HG03095 (cell line): ENCODE measurements around the gene DDX31.

Experiments
- ATAC-seq: cut with Tn5 transposase; IDR thresholded peaks from one replicate; pipeline ENCODE4 v1.9.1; 2021; ENCODE audit warnings: moderate library complexity; ENCODE audit not compliant: unreplicated experiment

The DDX31 gene

DNA sequence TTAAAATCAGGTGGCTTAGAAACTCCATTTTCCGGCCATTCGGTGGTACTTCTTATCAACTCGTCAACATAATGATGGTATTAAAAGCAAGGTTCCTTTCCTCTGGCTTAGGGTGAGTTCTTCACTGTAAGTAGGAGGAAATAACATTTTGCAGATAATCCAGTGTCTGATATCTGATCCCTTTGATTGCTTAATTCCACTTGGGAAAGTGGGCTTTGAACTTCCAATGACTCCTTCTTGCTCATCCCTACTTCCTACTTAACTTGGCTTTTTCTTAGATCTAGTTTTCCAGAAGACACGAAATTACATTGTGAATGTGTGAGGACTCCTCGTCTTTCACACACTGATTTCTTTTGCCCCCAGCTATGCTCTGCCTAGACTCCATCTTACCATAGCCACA, 31.5 kb downstream of the DDX31 start:
- ATAC-seq = no peak

- ATAC-seq = no peak
Measured at GRCh38 chr9:132637801-132638200, 32.0 kb downstream of the DDX31 start.

DNA sequence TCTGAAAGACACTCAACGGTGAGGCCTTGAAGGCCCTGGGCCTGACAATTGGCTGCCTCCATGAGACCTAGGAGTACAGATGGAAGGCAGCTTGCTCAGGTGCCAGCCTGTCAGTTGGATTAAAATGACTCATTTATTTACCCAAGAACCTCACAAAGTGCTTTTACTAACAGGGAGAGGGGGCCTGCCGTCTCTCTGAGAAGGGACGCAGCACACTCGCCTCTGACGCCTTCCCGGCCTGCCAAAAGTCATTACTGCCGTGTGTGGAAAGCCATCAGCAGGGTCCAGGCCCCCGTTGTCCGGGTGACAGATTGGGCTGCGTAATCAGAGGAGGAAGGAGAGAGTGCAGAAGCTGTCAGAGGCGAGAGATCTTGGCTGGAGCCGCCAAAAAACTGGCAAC, 32.4 kb downstream of the DDX31 start:
- ATAC-seq = no peak

DNA sequence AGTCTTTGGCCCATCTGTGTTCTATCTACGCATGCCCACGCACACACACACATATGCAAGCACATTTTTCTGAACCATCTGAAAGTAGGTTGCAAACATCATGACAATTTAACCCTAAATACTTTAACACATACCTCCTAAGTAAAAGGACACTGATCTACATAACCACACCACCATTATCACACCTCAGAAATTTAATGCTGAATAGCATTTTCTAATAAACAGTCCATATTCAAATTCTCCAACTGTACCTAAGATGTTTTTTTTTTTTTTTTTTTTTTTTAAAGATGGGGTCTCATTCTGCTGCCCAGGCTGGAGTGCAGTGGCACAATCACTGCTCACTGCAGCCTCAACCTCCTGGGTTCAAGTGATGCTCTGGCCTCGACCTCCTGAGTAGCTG, 35.5 kb downstream of the DDX31 start:
- ATAC-seq = no peak

DNA sequence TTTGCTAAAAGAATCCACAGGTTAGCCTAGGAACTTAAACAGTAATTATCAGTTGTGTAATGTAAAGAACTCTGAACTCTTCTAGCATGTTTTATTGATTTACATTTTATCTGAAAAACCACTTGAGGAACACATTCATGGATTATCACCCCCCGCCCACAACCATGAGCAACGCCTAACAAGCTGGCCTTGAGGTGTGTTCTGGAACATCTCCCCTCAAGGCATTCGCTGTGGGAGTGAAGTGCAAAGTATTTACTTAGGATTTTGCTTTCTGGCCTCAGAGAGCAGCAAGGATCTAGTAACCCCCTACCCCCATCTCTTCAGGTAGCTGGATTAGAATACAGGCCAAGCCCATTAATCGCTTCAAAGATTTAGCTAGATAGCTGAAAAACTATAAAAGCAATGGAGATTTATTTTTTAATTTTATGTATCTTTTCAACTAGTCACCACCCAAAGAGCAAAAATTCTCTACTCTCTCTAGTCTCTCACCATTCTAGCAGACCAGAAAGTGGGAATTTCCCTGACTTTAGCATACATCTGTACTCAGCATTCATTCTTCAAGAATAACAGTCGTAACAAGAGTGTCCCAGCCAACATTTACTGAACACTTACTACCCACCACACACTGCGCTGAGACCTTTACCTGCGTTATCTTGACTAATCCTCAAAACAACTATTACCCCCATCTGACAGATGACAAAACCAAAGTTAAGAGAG, 37.2 kb downstream of the DDX31 start:
- no peak for ATAC-seq

GRCh38 chr9:132631685-132632084, 38.1 kb downstream of the DDX31 start:
- no peak for ATAC-seq

DNA sequence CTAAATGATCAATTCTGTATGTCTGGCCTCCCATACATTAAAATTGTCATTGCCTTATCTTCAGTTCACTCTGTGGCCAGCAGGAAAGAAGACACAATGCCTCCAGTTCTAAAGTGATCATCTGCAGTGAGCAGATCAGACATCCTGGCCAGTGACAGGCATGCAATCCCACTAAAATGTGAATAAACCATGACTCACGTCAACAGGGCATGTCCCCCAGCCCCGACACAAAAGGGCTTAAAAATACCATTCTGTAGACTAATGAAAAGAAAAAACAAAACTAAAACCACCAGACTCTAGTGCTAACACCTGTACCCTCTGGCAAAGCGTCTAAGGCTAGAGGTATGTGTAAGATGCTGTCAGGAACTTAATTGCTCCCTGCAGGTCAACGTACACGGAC, 38.5 kb downstream of the DDX31 start:
- no peak for ATAC-seq

DNA sequence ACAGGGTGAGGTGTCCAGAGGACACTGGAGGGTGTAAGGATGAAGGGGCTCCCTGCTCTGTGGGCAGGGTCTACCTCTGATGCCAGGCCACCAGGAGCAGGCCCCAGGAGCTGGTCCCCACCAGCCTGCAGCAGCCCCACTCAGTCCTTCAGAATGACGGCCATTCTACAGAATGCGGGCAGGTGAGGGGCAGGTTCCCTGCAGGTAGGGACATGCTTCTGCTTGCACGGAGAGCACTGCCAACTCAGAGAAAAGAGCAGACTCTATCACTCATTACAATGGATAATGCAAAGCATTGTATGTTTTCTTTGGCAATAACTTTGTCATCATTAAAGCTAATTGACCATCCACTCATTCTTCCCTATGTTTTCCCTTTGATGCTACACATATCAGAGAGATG, 39.0 kb downstream of the DDX31 start:
- no peak for ATAC-seq

DNA sequence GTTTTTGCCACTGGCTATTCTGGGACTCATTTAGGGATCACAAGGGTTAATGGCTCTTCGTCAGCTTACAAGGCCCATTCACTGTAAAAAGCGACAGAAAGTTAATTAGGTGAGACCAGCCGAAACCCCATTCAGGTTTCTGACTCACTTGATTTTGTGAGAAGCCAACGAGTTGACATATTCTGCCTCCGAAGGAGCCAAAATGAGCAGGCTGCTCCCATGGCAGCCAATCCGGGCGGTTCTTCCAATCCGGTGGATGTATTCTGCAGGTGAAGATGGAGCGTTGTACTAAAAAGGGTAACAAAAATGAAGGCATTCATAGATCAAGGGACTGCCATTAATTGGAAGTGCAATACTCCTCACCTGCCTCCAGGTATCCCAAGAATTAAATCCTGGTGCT, 39.7 kb downstream of the DDX31 start:
- no peak for ATAC-seq

DNA sequence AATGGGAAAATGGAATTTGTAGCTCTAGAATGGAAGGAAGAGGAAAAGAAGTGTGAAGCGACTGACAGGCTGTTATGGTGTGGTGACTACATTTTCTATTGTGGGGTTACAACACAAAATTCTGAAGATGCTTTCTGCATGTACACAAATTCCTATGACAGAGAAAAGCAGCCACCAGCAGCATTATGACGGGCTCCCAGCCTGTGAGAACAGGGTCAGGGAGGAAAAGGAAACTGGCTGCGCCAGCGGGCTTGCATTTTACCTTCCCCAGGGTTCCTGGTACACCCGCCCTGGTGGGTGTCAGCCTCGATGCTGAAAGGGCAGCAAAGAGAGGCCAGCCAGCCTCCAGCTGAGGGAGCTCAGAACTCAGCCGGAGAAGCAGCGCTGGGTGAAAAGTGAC, 41.0 kb downstream of the DDX31 start:
- ATAC-seq = no peak

GRCh38 chr9:132627594-132627993, 42.2 kb downstream of the DDX31 start:
- ATAC-seq = no peak

- ATAC-seq = no peak
Measured at GRCh38 chr9:132627106-132627505, 42.7 kb downstream of the DDX31 start.

DNA sequence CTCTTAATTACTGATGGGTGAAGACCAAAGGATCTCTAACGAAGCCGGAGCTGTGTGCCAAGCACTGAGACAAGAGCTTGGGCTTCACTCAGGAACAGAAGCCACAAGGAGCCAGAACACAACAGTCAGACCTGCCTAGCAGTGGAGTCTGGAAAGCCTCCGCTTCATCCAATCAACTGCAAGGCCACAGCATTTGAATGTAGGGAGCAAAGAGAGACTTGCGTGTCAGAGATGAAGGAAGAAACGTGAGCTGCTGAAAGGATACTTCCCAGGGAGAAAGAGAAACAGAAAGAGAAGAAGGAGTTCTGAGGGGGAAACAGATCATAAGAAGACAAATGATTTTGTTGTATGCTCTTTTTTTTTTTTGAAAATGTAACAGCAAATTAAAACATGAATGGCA, 43.5 kb downstream of the DDX31 start:
- no peak for ATAC-seq

GRCh38 chr9:132622159-132622558, 47.6 kb downstream of the DDX31 start:
- no peak for ATAC-seq

GRCh38 chr9:132616725-132617124, 53.1 kb downstream of the DDX31 start:
- no peak for ATAC-seq

DNA sequence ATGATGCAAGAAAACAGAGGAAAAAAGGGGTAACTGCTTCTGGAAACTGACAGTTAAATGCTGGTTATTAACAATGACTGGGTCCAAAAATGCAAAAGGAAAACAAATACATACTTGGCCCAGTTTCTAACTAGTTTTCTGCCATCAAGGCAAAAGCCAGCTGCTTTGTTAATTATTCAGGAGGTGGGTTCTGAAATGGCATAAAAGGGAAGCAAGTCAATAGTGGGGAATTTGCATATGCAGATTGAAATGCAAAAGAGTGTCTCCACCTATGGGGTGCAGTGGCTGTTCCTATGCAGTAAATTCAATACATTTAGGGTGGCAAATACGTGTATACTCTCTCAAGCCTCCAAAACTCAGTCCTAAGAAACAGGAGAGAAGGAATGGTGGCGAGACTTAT, 54.0 kb downstream of the DDX31 start:
- no peak for ATAC-seq

- no peak for ATAC-seq
Measured at GRCh38 chr9:132614324-132614723, 55.5 kb downstream of the DDX31 start.

- no peak for ATAC-seq
Measured at GRCh38 chr9:132610661-132611060, 59.1 kb downstream of the DDX31 start.

- no peak for ATAC-seq
Measured at GRCh38 chr9:132609829-132610228, 60.0 kb downstream of the DDX31 start.

DNA sequence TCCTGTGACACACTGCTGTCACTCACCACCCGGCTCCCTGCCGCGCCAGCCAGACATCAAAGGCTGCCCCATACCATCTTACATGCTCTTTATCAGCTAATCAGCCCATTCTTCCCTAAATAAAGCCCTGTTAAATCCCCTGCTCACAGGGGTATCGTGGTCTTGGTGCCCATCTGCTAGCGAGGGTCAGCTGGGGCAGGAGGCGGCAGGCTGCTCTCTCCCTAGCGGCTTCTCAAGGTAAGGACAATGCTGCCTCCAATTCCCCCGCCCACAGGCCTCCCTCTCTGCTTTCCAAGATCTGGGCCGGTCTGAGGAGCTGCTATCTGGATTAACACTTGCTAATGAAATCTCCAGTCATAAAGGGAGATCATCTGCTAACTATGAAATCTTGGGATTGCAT, 60.6 kb downstream of the DDX31 start:
- ATAC-seq = no peak

GRCh38 chr9:132606066-132606465, 63.7 kb downstream of the DDX31 start:
- ATAC-seq = no peak

DNA sequence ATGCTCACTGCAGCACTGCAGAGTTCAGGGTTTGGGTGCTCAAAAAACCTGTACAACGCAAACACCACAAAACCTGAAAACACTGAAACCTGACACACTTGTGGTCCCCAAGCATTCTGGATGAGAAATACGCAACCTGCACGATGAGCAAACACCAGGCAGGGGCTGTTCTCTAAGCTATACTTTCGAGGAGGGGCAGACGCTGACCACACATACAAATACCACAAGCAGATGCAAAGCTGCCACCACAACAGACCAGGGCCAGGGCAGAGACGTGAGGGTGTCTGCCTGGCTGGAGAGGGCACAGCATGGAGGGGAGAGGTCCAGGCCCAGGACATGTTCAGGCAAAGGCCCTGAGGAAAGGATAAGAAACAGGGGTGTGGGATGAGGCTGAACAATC, 64.4 kb downstream of the DDX31 start:
- no peak for ATAC-seq

- ATAC-seq = no peak
Measured at GRCh38 chr9:132602207-132602606, 67.6 kb downstream of the DDX31 start.
